8988T (cell line): ENCODE results near the gene COLEC11.
"Not testable (repeated sequence)": the region's sequence is repeated elsewhere in the genome, so short reads cannot be mapped to it uniquely, and the experiment has no call there.

ENCODE experiments used
- DNase-seq: peaks from one replicate; pipeline ENCODE4 v3.0.0; 2011

The COLEC11 gene

GRCh38 chr2:3655871-3656761, 61.2 kb downstream of the COLEC11 start:
- DNase-seq: no peak

- no peak for DNase-seq
Measured at GRCh38 chr2:3656762-3657721, 62.1 kb downstream of the COLEC11 start.

- no peak for DNase-seq
Measured at GRCh38 chr2:3657881-3658280, 63.0 kb downstream of the COLEC11 start, which contains the start of gene ALLC. TSS of gene ALLC (plus strand) at chr2:3658200. CDS start at chr2:3671158, 12,958 bp downstream.

- no peak for DNase-seq
Measured at GRCh38 chr2:3659447-3660432, 64.8 kb downstream of the COLEC11 start.

GRCh38 chr2:3660640-3661039, 65.7 kb downstream of the COLEC11 start:
- DNase-seq: not testable (repeated sequence)

GRCh38 chr2:3661149-3661660, 66.3 kb downstream of the COLEC11 start:
- no peak for DNase-seq

GRCh38 chr2:3662239-3662638, 67.3 kb downstream of the COLEC11 start:
- DNase-seq: no peak

GRCh38 chr2:3664118-3664517, 69.2 kb downstream of the COLEC11 start:
- DNase-seq: no peak

- DNase-seq: no peak
Measured at GRCh38 chr2:3664925-3665324, 70.0 kb downstream of the COLEC11 start.

GRCh38 chr2:3665886-3666612, 71.1 kb downstream of the COLEC11 start:
- no peak for DNase-seq

- no peak for DNase-seq
Measured at GRCh38 chr2:3666613-3666975, 71.7 kb downstream of the COLEC11 start.

GRCh38 chr2:3667151-3667631, 72.3 kb downstream of the COLEC11 start:
- no peak for DNase-seq

- DNase-seq: no peak
Measured at GRCh38 chr2:3669656-3670055, 74.7 kb downstream of the COLEC11 start.

GRCh38 chr2:3670376-3670775, 75.5 kb downstream of the COLEC11 start:
- DNase-seq: no peak

GRCh38 chr2:3670941-3671340, 76.0 kb downstream of the COLEC11 start:
- no peak for DNase-seq

- DNase-seq: no peak
Measured at GRCh38 chr2:3672861-3673678, 78.2 kb downstream of the COLEC11 start.

GRCh38 chr2:3674066-3674845, 79.3 kb downstream of the COLEC11 start:
- DNase-seq: no peak

GRCh38 chr2:3675687-3676086, 80.8 kb downstream of the COLEC11 start:
- no peak for DNase-seq

GRCh38 chr2:3677436-3677835, 82.5 kb downstream of the COLEC11 start:
- no peak for DNase-seq
